GM18511 (cell line): ENCODE data around the gene CPT1B.
"Not testable (repeated sequence)": the region's sequence is repeated elsewhere in the genome, so short reads cannot be mapped to it uniquely, and the experiment has no call there.

Experiments
- ATAC-seq: cut with Tn5 transposase; IDR thresholded peaks from one replicate; pipeline ENCODE4 v1.9.1; 2021; ENCODE audit warnings: mild to moderate bottlenecking, moderate library complexity; ENCODE audit not compliant: unreplicated experiment

Gene CPT1B

DNA sequence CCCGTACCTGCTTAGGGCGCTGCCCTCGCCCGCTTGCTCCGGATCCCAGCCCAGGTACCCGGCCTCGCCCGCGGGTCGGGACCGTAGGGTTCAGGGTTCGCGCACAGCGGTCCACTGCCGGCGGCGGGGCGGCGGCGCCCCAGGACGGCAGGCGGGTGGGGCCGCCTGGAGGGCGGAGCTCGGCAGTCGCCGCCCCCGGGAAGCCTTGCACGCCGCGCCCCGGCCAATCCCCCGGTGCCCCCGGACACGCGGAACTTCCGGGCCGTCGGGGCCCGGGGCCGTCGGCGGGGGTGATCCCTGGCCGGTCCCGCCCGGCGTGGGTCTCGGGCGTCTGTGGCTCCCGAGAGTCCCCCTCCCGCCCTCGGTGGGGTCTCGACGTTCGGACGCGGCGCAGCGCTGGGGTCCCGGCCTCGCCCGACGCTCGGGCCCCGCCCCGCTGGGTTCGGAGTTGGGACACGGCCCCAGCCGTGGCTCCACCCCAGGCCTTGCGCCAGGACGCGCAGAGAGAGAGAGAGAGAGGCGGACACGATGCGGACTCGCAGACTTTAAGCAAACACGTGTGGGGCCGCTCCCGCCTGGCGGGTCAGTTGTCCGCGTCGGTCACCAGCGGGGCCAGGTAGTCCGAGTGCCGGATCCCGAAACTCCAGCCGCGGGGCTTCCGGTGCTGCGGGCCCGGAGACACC lies 48.2 kb downstream of the CPT1B start, which contains the start of gene TYMP:
Gene TYMP, minus strand, starts transcription at position 116 of the 683 bp plus-strand sequence. CDS start 303 bp downstream, outside the sequence.
- ATAC-seq, result peak; percentile 20

DNA sequence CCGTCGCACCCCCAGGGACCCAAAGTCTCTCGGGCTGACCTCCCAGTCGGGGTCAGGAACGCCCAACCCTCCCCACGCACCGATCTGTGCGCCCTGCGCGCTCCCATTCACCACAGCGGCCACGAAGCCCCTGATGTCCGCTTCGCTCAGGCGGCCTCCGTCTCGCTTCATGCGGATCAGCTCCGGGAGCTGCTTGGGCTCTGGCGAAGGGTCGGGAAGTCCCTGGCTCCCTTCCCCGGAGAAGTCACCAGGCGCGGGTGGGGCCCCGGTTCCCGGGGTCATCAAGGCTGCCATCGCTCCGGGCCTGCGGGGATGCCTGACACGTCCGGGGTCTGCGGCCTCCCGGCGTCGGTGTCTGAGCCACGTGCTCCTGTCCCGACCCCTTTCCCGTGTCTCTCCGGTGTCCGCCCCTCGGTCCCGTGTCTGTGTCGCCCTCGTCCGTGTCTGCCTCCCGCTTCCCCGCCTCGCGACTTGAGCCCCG lies 48.8 kb downstream of the CPT1B start:
- ATAC-seq, result no peak

DNA sequence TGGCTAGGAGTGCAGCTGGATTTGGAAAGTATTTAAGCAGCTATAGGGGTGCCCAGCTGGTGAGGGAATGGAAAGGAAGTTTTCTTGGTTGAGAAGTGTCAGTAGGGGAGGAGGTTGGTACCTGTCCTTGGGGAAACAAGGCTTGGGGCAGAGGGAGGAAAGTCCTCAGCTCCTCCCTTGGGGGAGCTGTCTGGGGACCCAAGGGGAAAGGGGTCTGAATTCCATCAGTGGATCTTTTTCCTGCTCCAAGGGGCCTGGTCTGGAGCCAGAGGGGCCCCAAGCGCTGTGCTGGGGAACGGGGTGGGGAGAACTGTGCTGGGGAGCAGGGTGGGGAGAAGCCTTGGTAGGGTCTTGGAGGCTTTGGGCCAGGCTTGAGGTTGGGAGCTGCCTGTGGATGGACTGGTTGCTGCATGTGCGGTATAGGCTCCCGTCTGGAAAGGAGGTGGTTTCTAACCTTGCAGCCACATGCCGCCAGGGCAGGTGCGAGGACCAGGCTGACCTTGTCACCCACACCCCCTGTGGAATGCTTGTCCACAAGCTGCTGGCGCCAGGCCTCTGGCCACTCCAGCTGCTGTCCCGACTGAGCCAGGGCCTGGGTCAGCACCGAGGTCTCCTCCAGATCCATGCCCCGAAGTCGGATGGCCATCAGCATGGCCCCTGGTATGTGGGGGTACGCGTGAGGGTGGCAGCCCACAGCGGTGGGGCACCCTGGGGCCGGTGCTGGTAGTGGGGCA lies 49.4 kb downstream of the CPT1B start:
- ATAC-seq, result no peak

DNA sequence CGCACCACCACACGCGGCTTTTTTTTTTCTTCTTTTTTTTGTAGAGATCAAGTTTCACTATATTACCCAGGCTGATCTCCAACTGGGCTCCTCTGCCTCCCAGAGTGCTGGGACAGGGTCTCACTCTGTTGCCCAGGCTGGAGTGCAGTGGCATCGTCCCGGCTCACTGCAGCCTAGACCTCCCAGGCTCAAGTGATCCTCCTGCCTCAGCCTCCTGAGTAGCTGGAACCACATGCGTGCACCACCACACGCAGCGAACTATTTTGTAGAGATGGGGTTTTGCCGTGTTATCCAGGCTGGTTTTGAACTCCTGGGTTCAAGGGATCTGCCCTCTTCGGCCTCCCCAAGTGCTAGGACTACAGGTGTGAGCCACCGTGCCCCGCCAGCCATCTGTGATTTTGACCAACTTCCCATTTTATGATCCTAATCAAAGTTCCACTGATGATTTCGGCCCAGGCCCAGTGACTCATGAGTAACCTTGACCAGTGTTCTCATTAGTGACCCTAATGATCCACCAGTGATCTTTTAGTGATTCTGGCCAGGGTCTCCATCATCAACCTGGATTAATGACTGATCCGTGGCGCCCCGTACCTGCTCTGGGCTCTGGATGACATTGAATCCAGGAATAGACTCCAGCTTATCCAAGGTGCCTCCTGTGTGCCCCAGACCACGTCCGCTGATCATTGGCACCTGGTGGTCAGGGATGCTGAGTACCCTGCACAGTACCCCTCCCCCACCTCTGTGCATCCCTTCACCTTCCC lies 50.1 kb downstream of the CPT1B start:
- ATAC-seq, result no peak

DNA sequence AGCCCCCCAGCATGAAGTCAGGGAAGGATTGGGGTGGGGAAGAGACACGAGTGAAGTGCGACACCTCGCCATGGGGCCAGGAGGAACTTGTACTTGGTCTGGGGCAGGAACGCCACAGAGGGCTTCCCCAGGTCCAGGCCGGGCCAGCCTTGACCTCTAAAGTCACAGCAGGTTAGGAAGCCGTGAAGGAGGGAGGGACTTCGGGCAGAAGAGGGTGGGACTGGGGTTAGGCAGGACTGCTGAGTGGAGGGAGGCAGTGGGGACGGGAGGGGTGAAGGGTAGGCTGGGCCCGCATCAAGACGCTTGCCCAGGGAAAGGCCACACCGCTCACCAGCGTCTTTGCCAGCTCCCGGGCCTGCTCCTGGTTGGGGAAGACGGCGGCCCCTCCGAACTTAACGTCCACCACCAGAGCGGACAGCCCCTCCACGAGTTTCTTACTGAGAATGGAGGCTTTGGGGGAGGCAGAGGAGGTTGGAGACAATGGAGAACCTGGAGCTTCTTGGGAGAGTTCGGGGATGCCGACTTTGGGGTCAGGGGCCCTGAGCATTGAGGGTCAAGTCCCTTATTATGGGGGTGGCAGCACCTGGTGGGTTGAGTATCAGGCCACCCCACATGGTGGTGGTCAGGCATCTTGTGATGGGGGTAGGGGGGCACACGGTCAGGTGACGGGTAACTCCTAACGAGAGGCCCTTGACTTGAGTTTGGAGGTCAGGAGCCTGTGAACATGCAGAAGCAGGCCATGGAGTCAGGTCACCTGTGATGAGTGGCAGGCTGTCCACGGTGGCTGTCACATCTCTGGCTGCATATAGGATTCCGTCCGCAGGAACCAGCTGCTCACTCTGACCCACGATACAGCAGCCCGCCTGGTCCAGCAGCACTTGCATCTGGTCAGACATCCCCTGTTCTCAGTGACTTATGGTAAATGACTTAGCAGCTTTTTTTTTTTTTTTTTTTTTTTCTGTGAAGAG lies 51.1 kb downstream of the CPT1B start:
- no peak for ATAC-seq

DNA sequence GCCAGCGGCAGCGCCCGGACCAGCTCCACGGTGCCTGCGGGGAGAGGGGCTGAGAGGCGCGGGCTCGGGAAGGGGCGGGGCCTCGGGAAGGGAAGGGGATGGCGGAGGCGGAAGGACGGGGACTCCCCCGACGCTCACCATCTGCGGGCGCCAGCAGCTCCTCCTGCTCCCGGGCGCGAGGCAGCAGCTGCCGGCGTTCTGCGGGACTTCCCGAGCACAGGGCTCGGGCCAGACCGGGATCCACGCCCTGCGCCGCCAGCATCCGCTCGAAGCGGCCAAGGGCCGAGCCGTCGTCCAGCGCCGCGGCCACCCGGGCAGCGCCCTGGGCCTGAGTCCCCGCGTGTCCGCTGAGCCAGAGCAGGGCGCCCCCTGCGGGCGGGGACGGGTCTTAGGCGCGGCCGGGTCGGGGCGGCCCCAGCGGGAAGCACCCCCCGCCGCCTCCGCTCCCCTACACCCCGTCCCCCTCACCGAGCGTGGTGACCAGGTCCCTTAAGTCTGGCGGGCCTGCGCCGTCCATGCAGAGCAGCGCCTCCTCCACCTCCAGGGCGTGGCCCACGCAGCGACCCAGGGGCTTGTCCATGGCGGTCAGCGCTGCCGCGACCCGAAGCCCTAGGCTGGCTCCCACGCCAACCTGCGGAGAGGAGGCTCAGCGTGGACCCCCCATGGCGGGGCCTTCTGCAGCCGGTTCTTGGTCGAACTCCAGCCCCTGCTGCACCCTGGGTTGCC lies 52.0 kb downstream of the CPT1B start:
- ATAC-seq, result peak; percentile 37

DNA sequence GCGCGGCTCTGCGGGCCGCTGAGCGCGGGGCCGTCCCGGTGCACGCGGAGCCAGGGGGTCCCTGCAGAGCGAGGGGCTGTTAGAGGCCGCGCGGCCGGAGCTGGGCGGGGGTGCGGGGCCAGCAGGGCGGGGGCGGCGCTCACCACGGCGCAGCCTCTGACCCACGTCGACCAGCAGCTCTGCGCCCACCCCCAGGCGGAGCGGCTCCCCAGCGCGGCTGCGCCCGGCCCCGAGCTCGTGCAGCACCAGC lies 52.4 kb downstream of the CPT1B start:
- ATAC-seq, result no peak

DNA sequence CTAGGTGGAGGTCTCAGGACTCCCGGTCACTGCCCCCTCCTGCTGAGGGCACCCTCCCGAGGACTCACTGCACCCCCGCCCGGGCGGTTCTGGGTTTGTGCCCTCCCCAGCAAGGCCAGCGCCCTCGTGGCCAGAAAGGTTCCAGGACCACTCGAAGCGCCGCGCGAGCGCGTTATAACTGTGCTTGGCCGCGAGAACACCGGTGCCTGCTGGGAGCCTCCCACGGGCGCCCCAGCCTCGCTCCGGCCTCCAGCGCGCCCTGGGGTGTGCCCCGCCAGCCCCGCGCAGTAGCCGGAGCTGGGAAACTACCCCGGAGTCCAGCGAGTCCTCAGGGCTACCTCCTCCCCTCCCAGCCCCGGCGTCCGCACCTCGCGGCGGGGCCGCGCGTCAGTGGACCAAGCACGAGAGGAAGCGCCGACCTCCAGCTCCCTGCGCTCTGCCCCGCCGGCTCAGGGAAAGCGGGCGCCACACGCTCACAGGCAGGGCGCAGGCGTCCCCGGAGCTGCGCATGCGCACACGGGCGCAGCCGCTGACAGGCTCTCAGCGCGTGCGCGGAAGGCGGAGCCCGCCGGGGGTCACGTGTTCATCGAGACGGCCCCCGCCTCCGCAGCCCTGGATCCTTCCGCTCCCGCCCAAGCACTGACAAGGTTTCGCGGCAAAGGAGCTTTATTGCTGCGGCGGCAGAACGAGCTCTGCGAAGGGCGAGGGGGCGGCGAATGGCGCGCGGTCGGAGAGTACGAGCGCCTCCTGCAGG lies 52.9 kb downstream of the CPT1B start, which contains the start of gene SCO2:
Gene SCO2, minus strand, starts transcription at position 495 of the 754 bp plus-strand sequence. CDS start 1,187 bp downstream, outside the sequence.
- peak; percentile 48 for ATAC-seq

DNA sequence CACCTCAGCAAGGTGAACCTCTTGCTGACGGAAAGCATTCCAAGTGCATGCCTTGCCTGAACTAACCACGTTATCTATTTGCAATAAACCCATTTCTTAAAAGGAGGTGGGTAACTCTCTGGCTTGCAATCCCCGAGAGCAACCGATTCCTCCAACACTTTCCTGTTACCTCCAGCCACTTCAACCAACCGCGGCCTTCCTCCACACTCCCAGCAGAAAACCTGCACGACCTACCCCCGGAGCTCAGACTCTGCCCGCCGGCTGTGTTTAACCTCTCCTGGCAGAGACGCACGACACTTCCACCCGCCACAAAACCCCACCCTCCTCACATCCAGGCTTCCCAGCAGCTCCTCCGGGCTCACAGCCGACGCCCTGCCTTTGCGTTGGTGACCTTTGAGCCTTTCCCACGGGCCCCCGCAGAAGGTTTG lies 53.5 kb downstream of the CPT1B start:
- ATAC-seq, result no peak

DNA sequence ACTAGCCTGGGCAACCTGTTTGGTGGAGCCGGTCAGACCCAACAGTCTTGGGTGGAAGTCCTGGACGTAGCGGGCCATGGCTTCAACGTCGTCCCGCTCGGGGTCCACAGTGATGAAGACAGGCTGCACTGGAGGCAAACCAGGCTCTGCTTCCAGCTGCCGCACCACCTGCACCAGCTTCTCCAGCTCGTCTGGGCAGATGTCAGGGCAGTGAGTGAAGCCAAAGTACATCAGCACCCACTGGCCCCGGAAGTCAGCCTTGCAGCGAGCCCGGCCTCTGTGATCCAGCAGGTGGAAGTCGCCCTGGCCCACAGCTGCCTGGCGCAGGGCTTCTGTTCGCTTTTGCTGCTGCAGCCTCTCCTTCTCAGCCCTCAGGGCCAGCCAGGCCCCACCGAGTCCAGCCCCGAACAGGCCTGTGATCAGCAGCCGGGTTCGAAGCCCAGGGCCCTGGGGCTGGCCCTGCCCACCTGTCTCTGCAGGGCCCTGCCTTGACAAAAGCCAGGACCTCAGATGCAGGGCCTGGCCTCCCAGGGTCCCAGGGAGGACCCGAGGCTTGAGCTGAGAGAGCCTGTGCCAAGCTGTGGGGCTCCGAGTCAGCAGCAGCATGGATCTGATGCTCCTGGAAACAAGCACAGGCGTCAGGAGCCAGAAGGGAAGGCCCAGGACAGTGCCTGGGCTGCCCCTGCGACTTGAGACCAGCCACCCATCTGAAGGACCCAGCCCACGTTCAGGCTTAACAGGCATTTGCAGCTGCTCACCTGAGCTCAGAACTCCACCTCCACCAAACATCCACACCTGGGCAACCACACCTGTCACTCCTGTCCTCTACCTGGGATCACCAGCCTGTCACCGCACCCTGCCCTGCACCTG lies 54.2 kb downstream of the CPT1B start:
- no peak for ATAC-seq

DNA sequence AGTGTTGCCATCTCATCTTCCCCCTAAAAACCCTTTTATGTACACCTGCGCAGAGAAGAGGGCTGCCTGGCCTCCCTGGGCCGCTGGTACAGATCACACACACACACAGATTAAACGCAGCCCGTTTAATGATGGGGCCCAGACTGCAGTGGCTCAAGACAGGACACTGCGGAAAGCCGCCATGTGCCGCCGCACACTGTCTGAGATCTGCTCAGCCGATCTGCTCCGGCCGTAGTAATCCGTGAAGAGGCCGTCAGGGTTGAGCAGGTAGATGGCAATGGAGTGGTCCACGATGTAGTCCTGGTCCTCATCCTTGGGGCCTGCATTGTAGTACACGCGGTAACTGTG lies 54.8 kb downstream of the CPT1B start:
- no peak for ATAC-seq

DNA sequence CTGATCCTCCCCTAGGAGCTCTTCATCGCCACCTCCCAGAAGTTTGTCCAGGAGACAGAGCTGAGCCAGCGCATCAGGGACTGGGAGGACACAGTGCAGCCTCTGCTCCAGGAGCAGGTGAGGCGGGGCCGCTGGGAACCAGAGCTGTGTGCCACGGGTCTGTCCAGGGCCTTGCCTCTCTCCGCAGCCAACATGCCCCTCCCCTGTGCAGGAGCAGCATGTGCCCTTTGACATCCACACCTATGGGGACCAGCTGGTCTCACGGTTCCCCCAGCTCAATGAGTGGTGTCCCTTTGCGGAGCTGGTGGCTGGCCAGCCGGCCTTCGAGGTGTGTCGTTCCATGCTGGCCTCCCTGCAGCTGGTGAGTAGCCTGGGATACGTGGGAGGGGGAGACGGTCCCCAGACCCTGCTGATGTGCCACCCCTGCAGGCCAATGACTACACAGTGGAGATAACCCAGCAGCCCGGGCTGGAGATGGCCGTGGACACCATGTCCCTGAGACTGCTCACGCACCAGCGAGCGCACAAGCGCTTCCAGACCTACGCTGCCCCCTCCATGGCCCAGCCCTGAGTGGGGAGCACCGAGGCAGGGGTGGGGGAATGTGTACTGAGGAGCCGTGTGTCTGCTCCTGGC lies 55.3 kb downstream of the CPT1B start:
- no peak for ATAC-seq

DNA sequence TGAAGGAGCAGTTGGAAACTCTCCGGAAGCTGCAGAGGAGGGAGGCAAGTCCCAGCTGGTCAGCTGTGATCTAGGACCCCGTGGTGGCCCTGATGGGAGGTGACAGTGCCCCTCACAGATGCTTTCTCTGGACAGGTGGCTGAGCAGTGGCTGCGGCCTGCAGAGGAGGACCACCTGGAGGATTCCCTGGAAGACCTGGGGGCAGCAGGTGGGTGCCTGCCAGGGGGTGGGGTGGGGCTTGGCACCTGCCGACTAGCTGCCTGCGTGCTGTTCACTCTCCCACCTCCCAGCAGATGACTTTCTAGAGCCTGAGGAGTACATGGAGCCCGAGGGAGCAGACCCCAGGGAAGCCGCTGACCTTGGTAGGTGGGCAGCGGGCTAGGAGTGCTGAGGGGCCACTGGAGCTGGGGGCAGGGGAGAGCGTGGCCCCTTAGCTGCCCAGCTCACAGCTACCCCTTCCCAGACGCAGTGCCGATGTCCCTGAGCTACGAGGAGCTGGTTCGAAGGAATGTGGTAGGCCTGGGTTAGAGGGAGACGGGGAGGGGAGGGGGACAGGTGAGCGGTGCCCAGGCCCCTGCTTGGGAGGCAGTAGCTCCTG lies 55.9 kb downstream of the CPT1B start:
- no peak for ATAC-seq

DNA sequence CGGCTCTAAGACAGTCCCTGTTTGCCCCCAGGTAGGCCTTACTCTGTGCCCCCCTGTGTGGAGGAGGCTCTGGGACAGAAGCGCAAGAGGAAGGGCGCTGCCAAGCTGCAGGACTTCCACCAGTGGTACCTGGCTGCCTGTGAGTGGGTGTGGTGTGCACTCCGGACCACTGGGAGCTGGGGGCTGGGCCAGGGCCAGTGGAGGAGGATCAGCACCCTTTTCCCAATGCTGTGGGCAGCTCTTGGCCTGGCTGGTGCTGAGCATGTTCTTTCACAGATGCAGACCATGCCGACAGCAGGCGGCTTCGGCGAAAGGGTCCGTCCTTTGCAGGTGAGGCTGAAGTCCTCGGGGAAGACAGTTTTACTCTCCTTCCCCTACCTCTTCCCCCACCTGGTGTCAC lies 56.5 kb downstream of the CPT1B start:
- ATAC-seq, result no peak

DNA sequence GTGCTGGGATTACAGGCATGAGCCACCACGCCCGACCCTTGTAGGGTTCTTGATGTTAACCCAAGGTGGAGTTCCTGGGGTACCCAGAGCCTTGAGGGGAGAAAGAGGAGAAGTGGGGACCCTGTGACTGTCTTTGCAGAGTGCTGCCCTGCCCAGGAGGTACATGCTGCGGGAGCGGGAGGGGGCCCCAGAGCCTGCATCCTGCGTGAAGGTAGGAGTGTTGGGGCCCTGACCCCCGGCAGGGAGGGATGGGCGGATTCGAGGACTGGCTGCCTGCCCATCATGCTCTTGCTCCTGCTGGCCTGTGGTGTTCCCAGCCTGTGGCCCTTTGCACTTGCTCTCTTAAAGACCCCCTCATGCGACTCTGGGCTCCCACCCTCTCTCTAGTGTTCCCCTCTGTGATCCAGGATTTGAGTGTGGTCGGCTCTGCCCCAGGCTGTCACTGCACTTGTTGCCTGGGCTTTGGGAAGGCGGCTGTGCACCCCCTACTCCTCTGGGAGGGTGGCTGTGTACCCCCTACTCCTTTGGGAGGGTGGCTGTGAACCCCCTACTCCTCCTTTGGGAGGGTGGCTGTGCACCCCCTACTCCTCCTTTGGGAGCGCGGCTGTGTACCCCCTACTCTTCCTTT lies 57.3 kb downstream of the CPT1B start:
- no peak for ATAC-seq

DNA sequence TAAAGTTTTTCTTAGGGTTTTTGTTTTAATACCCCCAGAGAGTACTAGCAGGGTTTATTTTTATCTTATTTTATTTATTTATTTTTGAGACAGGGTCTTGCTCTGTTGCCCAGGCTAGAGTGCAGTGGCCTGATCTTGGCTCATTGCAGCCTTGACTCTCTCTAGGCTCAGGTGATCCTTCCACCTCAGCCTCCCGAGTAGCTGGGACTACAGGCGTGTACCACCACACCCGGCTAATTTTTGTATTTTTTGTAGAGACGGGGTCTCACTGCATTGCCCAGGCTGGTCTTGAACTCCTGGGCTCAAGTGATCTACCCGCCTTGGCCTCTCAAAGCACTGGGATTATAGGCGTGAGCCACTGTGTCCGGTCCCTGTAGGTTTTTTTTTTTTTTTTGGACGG lies 58.0 kb downstream of the CPT1B start:
- ATAC-seq, result not testable (repeated sequence)

DNA sequence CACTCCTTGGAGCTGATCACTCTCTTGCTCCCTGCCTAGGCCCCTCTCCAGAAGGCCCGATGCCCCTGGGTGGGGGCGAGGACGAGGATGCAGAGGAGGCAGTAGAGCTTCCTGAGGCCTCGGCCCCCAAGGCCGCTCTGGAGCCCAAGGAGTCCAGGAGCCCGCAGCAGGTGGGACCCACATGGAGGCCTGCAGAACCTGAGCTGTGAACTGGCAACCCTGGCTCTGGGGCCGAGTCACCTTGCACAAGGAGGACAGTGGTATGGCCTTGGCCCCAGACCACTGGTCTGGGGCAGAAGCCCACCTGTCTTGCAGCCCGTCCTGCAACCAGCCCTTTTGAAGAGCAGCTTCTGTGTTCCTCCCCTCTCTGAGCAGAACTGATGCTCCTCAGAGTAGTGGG lies 59.1 kb downstream of the CPT1B start:
- ATAC-seq, result no peak
